ENCODE measurements around the gene SLC8B1.

- TF ChIP-seq CTCF (IDR thresholded peaks at IDR 0.05) (no peak), POLR2A (IDR thresholded peaks at IDR 0.05) (no peak), POLR2AphosphoS5 (IDR thresholded peaks at IDR 0.05; ENCODE audit: insufficient read depth in 1 of 2, low read depth in 1 of 2) (no peak)
These were observed 80.6 kb downstream of the SLC8B1 start for GRCh38 chr12:113254298-113254697.

Data from vagina (tissue), 2 donors.